ENCODE data around the gene PARN. TPM values are rescaled to one million over a fixed set of nuclear protein-coding genes. Genes with fewer than 3 reads are reported as not detected.
"Not testable (repeated sequence)": the region's sequence is repeated elsewhere in the genome, so short reads cannot be mapped to it uniquely, and the experiment has no call there.

PARN gene
- total and polyA plus RNA-seq, 12 donors, result 11.7 to 121 (median 35.6) TPM

- Histone ChIP-seq H3K27ac (no peak overlapping the region), H3K9me3 (replicated peaks in 1 of 3) (no peaks in the 10 kb centered on the region), H3K36me3 (replicated peaks in 1 of 2) (no peaks in the 10 kb centered on the region), H3K4me3 (no peak overlapping the region), H3K4me1 (replicated peaks in 1 of 2) (peaks cover 0 to 3% of the 10 kb centered on the region in 2 donors), H3K27me3 (no peaks in the 10 kb centered on the region)
- WGBS, 4 donors, result 45 to 53% (median 50%) methylated on average over 7 of the region's 7 CpGs
- TF ChIP-seq CTCF (IDR thresholded peaks at IDR 0.05), result no peak
- TF ChIP-seq POLR2A (IDR thresholded peaks at IDR 0.05), result no peak
- no peak for DNase-seq
- intact Hi-C loops (cut with DNase I), result no loop called here
These were observed 214.8 kb downstream of the PARN start for GRCh38 chr16:14415291-14415690.

- 38 to 64% (median 53%) methylated on average over 5 of the region's 5 CpGs for WGBS, 4 donors
- no peak overlapping the region for H3K27ac ChIP-seq
- H3K9me3 ChIP-seq (replicated peaks in 1 of 3), result no peaks in the 10 kb centered on the region
- no peak overlapping the region for H3K4me3 ChIP-seq
- H3K27me3 ChIP-seq, result no peaks in the 10 kb centered on the region
- intact Hi-C loops (cut with DNase I), result no loop called here
- no peaks in the 10 kb centered on the region for H3K36me3 ChIP-seq (replicated peaks in 1 of 2)
- H3K4me1 ChIP-seq (replicated peaks in 1 of 2), result peaks cover 0 to 5% of the 10 kb centered on the region in 2 donors
- TF ChIP-seq CTCF (IDR thresholded peaks at IDR 0.05) (no peak), POLR2A (IDR thresholded peaks at IDR 0.05) (no peak)
- DNase-seq, result peak in 6 of 7 donors; percentile 31 to 69 (median 50)
These were observed 220.5 kb downstream of the PARN start for GRCh38 chr16:14409563-14409962.

- intact Hi-C loops (cut with DNase I), result no loop called here
- no peak for DNase-seq
- Histone ChIP-seq H3K4me1 (replicated peaks in 1 of 2) (peaks cover 0 to 5% of the 10 kb centered on the region in 2 donors), H3K9me3 (replicated peaks in 1 of 3) (no peaks in the 10 kb centered on the region), H3K27ac (no peak overlapping the region), H3K36me3 (replicated peaks in 1 of 2) (no peaks in the 10 kb centered on the region), H3K4me3 (no peak overlapping the region), H3K27me3 (no peaks in the 10 kb centered on the region)
- no peak for TF ChIP-seq CTCF (IDR thresholded peaks at IDR 0.05)
- TF ChIP-seq POLR2A (IDR thresholded peaks at IDR 0.05), result no peak
- 96 to 100% (median 99%) methylated on average over 2 of the region's 2 CpGs for WGBS, 4 donors
These were observed 222.2 kb downstream of the PARN start for GRCh38 chr16:14407786-14408399.

GRCh38 chr16:14405611-14406537 is 224.2 kb downstream of the PARN start:
- no peaks in the 10 kb centered on the region for H3K9me3 ChIP-seq (replicated peaks in 1 of 3)
- peaks cover 0 to 5% of the 10 kb centered on the region in 2 donors for H3K4me1 ChIP-seq (replicated peaks in 1 of 2)
- no peaks in the 10 kb centered on the region for H3K36me3 ChIP-seq (replicated peaks in 1 of 2)
- intact Hi-C loops (cut with DNase I), result no loop called here
- DNase-seq, result peak in 2 of 7 donors; percentile 31 to 40
- TF ChIP-seq CTCF (IDR thresholded peaks at IDR 0.05) (no peak), POLR2A (IDR thresholded peaks at IDR 0.05) (no peak)
- H3K27me3 ChIP-seq, result no peaks in the 10 kb centered on the region
- 51 to 67% (median 56%) methylated on average over 10 to 43 of the region's 43 CpGs for WGBS, 4 donors
- H3K27ac ChIP-seq, result no peak overlapping the region
- H3K4me3 ChIP-seq, result no peak overlapping the region

- intact Hi-C loops (cut with DNase I); H3K9me3 ChIP-seq (replicated peaks in 1 of 3); H3K4me3 ChIP-seq; H3K36me3 ChIP-seq (replicated peaks in 1 of 2); H3K27me3 ChIP-seq; H3K27ac ChIP-seq; DNase-seq: not testable (repeated sequence)
- peaks cover 12 to 15% of the 10 kb centered on the region in 2 donors for H3K4me1 ChIP-seq (replicated peaks in 1 of 2)
- whole genome bisulfite sequencing, 4 donors, result 77 to 88% (median 79%) methylated on average over 8 of the region's 8 CpGs
These were observed 227.1 kb downstream of the PARN start for GRCh38 chr16:14403001-14403389.

GRCh38 chr16:14402114-14403000 is 227.7 kb downstream of the PARN start:
- H3K36me3 ChIP-seq (replicated peaks in 1 of 2); H3K4me3 ChIP-seq; H3K27me3 ChIP-seq; DNase-seq; H3K27ac ChIP-seq; H3K9me3 ChIP-seq (replicated peaks in 1 of 3); intact Hi-C loops (cut with DNase I): not testable (repeated sequence)
- WGBS, 4 donors, result 80 to 90% (median 87%) methylated on average over 15 of the region's 15 CpGs
- H3K4me1 ChIP-seq (replicated peaks in 1 of 2), result peaks cover 12 to 15% of the 10 kb centered on the region in 2 donors

All from adrenal gland (tissue), 12 donors.